Measurements from ENCODE around the gene IKZF4. TPM values are rescaled to one million over a fixed set of nuclear protein-coding genes. Genes with fewer than 3 reads are reported as not detected.
"Not testable (repeated sequence)": the region's sequence is repeated elsewhere in the genome, so short reads cannot be mapped to it uniquely, and the experiment has no call there.

IKZF4 gene
- total RNA-seq, 1 experiment from 2014 or later: 13.6 TPM

- TF ChIP-seq ERG (CRISPR knock-in tag; IDR thresholded peaks at IDR 0.05) (no peak), KAT7 (CRISPR knock-in tag; IDR thresholded peaks at IDR 0.05; ENCODE audit: borderline replicate concordance) (no peak), MXD4 (CRISPR knock-in tag; IDR thresholded peaks at IDR 0.05; ENCODE audit: borderline replicate concordance) (no peak), ZNF138 (CRISPR knock-in tag; conservative IDR thresholded peaks at IDR 0.05) (no peak), E2F5 (CRISPR knock-in tag; IDR thresholded peaks at IDR 0.05) (no peak), ZNF121 (CRISPR knock-in tag; IDR thresholded peaks at IDR 0.05) (no peak), PRDM15 (CRISPR knock-in tag; IDR thresholded peaks at IDR 0.05) (no peak)
Observed at GRCh38 chr12:55985341-55985740, 35.5 kb upstream of the IKZF4 start (continued).

GRCh38 chr12:55985976-55986375, 34.9 kb upstream of the IKZF4 start:
- H3K36me3 Mint-ChIP-seq: peaks cover 44% of the 10 kb centered on the region
- CTCF ChIA-PET: interaction anchor here (0.5 to 2.9 kb wide), 4 partner anchors 10 to 59 kb away, joined by 3 to 14 read pairs (median 5); partner anchors contain the start of genes RAB5B and SUOX
- DNase-seq (ENCODE audit: low spot score); ATAC-seq; POLR2A ChIA-PET; H3K27me3 Mint-ChIP-seq (ENCODE audit: low read depth); H3K4me3 Mint-ChIP-seq; H3K27ac Mint-ChIP-seq; H3K9me3 Mint-ChIP-seq; H3K4me1 Mint-ChIP-seq: not testable (repeated sequence)

GRCh38 chr12:55991110-55991509, 29.7 kb upstream of the IKZF4 start:
- ATAC-seq (no peak), DNase-seq (ENCODE audit: low spot score) (no peak)
- Mint-ChIP-seq H3K9me3 (no peaks in the 10 kb centered on the region), H3K4me3 (no peak overlapping the region), H3K36me3 (peaks cover 57% of the 10 kb centered on the region), H3K27ac (no peak overlapping the region), H3K27me3 (ENCODE audit: low read depth) (no peaks in the 10 kb centered on the region), H3K4me1 (no peaks in the 10 kb centered on the region)
- ChIA-PET POLR2A (no interaction called here), CTCF (interaction anchor here (0.9 kb wide), 1 partner anchor 38 kb away, joined by 3 read pairs; no protein-coding TSS in a partner anchor)
- TF ChIP-seq ZBTB21 (CRISPR knock-in tag; IDR thresholded peaks at IDR 0.05; ENCODE audit: borderline replicate concordance) (no peak), GABPB1 (CRISPR knock-in tag; IDR thresholded peaks at IDR 0.05) (no peak)

GRCh38 chr12:55993230-55993853, 27.5 kb upstream of the IKZF4 start:
- ChIA-PET POLR2A (no interaction called here), CTCF (interaction anchor here (1.2 kb wide), 1 partner anchor 256 kb away, joined by 3 read pairs; no protein-coding TSS in a partner anchor)
- H3K27me3 Mint-ChIP-seq (ENCODE audit: low read depth): no peaks in the 10 kb centered on the region
- H3K9me3 Mint-ChIP-seq: no peaks in the 10 kb centered on the region
- DNase-seq (ENCODE audit: low spot score) (no peak), ATAC-seq (no peak)
- no peak overlapping the region; the same call in 1 of the 2 replicates for H3K27ac Mint-ChIP-seq
- peaks cover 46% of the 10 kb centered on the region for H3K36me3 Mint-ChIP-seq
- H3K4me1 Mint-ChIP-seq: 0 out of 2 replicates have a peak, but pooled peaks cover 7% of the 10 kb centered on the region
- no peak overlapping the region for H3K4me3 Mint-ChIP-seq
- no peak for TF ChIP-seq USF2 (CRISPR knock-in tag; IDR thresholded peaks at IDR 0.05)
- TF ChIP-seq ZNF138 (CRISPR knock-in tag; conservative IDR thresholded peaks at IDR 0.05): no peak
- TF ChIP-seq PRDM15 (CRISPR knock-in tag; IDR thresholded peaks at IDR 0.05): no peak
- no peak for TF ChIP-seq ETV6 (CRISPR knock-in tag; IDR thresholded peaks at IDR 0.05)
- TF ChIP-seq ELF4 (CRISPR knock-in tag; IDR thresholded peaks at IDR 0.05; ENCODE audit: low read depth): no peak
- no peak for TF ChIP-seq RORB (CRISPR knock-in tag; IDR thresholded peaks at IDR 0.05)
- no peak for TF ChIP-seq RELA (CRISPR knock-in tag; IDR thresholded peaks at IDR 0.05; ENCODE audit: borderline replicate concordance)
- no peak for TF ChIP-seq USF1 (CRISPR knock-in tag; IDR thresholded peaks at IDR 0.05)
- no peak for TF ChIP-seq TCF7 (CRISPR knock-in tag; IDR thresholded peaks at IDR 0.05; ENCODE audit: low read depth)

All from WTC11 (cell line).